Kidney epithelial cell (primary cell): Measurements from ENCODE around the gene MED16. TPM values are rescaled to one million over a fixed set of nuclear protein-coding genes. Genes with fewer than 3 reads are reported as not detected.
"Not testable (repeated sequence)": the region's sequence is repeated elsewhere in the genome, so short reads cannot be mapped to it uniquely, and the experiment has no call there.

Experiments
- DNase-seq: peaks from one replicate; pipeline ENCODE4 v3.0.0-alpha.2; 2010; ENCODE audit warnings: low read depth
- H3K27me3 ChIP-seq: 2 replicates; pipeline ENCODE4 v1.6.0; 2011; ENCODE audit warnings: low read length; ENCODE audit not compliant: control insufficient read depth, insufficient read depth
- H3K36me3 ChIP-seq: 2 replicates; pipeline ENCODE4 v1.5.1; 2011; ENCODE audit warnings: low read length; ENCODE audit not compliant: control insufficient read depth, insufficient read depth
- H3K4me3 ChIP-seq: 2 replicates; pipeline ENCODE4 v1.5.1; 2011; ENCODE audit warnings: low read depth, mild to moderate bottlenecking, control low read depth, low read length
- CTCF ChIP-seq: IDR thresholded peaks from 2 replicates; pipeline ENCODE4 v1.5.1; 2011; ENCODE audit warnings: mild to moderate bottlenecking, moderate library complexity, low read length, control low read depth, inconsistent platforms; ENCODE audit not compliant: insufficient read depth, poor library complexity, severe bottlenecking
- total RNA-seq: library from RNA; depleted of rRNA; stranded (reverse); fragments of >200 nt; gene quantifications from 2 replicates; pipeline ENCODE4 v1.2.3, GENCODE V29; 2015

Gene MED16
- total RNA-seq, 1 donor from 2014 or later, result 40.1 TPM

DNA sequence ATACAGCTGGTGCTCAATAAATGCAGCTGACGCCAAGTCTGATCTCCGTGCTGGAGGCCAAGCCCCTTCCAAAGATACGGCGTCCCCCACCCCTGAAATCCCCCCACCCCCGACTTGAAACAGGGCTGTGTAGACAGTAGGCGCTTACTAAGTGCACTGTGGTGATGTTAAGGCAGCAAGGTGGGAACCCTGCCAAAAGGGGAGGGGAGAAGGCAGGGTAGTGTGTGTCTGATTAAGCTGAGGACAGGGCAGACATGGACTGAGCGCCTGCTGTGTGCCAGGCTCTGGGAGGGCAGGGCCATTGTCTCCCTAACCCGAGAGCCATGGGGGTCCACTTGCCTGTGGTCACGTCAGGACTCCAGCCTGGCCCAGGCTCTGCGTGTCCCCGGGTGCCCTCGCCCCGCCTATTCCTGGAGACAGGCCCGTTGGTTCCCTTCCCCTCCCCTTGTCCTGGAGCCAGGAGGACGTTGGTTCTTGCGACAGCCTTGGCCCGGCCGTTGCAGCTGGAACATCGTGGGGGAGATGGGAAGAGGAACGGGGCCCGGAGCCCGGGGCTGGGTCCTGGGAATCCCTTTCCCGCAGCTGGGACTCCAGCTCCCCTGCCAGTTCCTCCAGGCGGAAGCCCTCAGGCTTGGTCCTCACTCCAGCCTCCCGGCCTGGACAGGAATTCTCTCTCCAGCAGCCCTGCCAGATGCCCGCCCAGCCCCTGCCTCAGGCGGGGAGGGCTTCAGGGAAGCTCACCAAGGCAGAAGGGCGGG is 42.6 kb downstream of the MED16 start:
- no peak for TF ChIP-seq CTCF
- peaks cover 57% of the 10 kb centered on the region for H3K27me3 ChIP-seq
- DNase-seq, result no peak
- no peak overlapping the region for H3K4me3 ChIP-seq
- H3K36me3 ChIP-seq, result no peaks in the 10 kb centered on the region

GRCh38 chr19:849195-849594 is 43.8 kb downstream of the MED16 start:
- not testable (repeated sequence) for H3K36me3 ChIP-seq, DNase-seq, H3K4me3 ChIP-seq
- H3K27me3 ChIP-seq, result peaks cover 60% of the 10 kb centered on the region

DNA sequence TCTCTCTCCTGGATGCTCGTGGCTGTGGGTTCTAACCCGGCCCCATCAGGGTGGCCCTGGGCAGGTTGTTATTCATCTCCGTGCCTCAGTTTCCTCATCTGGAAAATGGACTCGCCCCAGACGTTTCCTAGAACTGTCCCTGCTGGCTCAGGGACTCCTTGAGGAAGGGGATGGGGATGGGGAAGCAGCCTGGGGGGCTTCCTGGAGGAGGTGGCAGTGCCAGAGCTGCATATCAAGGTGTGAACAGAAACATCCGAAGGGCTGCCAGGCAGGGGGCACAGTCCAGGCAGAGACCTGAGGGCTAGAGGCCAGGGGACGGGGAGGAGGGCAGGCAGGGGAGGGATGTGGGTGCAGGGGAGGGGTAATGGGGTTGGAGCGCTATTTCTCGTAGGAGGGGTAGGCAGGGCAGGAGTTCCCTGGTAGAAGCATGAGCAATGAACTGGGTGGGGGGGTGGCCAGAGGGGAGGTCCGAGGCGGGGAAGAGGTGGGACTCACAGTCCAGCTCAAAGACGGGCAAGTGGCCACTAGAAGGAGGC is 44.5 kb downstream of the MED16 start:
- DNase-seq, result no peak
- Histone ChIP-seq H3K27me3 (peaks cover 66% of the 10 kb centered on the region), H3K36me3 (no peaks in the 10 kb centered on the region), H3K4me3 (no peak overlapping the region)
- TF ChIP-seq CTCF, result no peak

DNA sequence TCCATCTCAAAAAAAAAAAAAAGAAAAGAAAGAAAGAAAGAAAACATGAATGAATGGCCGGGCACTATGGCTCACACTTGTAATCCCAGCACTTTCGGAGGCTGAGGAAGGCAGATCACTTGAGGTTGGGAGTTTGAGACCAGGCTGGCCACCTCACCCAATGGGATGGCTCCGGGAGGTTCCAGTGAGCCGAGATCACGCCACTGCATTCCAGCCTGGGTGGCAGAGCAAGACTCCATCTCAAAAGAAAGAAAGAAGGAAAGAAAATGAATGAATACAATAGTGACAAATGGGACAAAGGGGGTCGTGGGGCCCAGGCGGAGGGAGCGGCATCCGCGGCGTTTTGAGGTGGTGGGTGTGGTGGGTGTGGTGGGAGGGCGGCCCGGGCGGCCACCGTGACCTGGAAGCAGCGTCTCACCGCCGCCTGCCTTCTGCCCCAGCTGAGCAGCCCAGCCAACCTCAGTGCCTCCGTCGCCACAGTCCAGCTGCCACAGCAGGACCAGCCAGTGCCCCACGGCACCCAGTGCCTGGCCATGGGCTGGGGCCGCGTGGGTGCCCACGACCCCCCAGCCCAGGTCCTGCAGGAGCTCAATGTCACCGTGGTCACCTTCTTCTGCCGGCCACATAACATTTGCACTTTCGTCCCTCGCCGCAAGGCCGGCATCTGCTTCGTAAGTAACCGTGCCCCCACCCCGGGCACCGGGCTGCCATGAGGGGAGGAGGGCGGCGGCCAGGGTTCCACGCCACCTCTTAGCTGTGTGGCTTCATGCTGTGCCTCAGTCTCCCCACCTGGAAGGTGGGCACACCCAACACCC is 47.1 kb downstream of the MED16 start:
- no peak overlapping the region for H3K4me3 ChIP-seq
- TF ChIP-seq CTCF, result no peak
- DNase-seq, result no peak
- peaks cover 55% of the 10 kb centered on the region for H3K27me3 ChIP-seq
- no peaks in the 10 kb centered on the region for H3K36me3 ChIP-seq

DNA sequence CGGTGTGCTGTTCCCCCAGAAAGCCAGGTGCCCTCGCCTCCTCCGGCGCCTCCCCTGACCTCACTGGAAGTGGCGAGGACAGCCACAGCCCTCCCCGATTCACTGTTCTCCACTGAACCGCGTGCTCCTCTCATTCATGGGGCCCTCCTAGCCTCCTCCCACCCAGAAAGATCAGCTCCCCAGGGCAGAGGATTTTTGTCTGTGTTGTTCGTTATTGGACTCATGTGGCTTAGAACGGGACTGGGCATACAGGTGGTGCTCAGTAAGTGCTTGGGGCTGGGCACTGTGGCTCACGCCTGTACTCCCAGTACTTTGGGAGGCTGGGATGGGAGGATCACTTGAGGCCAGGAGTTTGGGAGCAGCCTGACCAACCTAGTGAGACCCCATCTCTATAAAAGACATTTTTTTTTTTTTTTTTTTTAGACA is 48.4 kb downstream of the MED16 start:
- H3K27me3 ChIP-seq, result peaks cover 53% of the 10 kb centered on the region

More for the DNA sequence above, 48.4 kb downstream of the MED16 start:
- H3K36me3 ChIP-seq, result no peaks in the 10 kb centered on the region
- no peak for DNase-seq
- no peak for TF ChIP-seq CTCF
- no peak overlapping the region for H3K4me3 ChIP-seq
